GM20000 (cell line): ENCODE results near the gene GPC6.

Experiments
- DNase-seq: peaks from one replicate; pipeline ENCODE4 v3.0.0; 2012; ENCODE audit warnings: low spot score
- CTCF ChIP-seq: IDR thresholded peaks from 2 replicates; pipeline ENCODE4 v1.5.1; 2012; ENCODE audit warnings: mild to moderate bottlenecking, control low read depth; ENCODE audit errors: extremely low read depth, missing control alignments

Gene GPC6

GRCh38 chr13:93244918-93245280 is 18.3 kb downstream of the GPC6 start:
- no peak for TF ChIP-seq CTCF
- DNase-seq: no peak

GRCh38 chr13:93246069-93246468 is 19.5 kb downstream of the GPC6 start:
- TF ChIP-seq CTCF: no peak

GRCh38 chr13:93248627-93249047 is 22.0 kb downstream of the GPC6 start:
- no peak for DNase-seq
- no peak for TF ChIP-seq CTCF

More at GRCh38 chr13:93246069-93246468, 19.5 kb downstream of the GPC6 start:
- DNase-seq: no peak

- no peak for TF ChIP-seq CTCF
- DNase-seq: no peak
Observed at GRCh38 chr13:93249364-93250306, 23.0 kb downstream of the GPC6 start.

GRCh38 chr13:93254775-93255174 is 28.2 kb downstream of the GPC6 start:
- DNase-seq: no peak
- no peak for TF ChIP-seq CTCF

GRCh38 chr13:93256998-93257397 is 30.4 kb downstream of the GPC6 start:
- TF ChIP-seq CTCF: no peak
- no peak for DNase-seq

GRCh38 chr13:93259527-93260080 is 33.0 kb downstream of the GPC6 start:
- no peak for DNase-seq
- no peak for TF ChIP-seq CTCF
